Esophagus (tissue), 2 donors: ENCODE results near the gene CREB5. TPM values are rescaled to one million over a fixed set of nuclear protein-coding genes. Genes with fewer than 3 reads are reported as not detected.

ENCODE experiments used
- H3K27ac ChIP-seq, 2 donors: one replicate each; pipeline ENCODE4 v1.5.1; 2013; ENCODE audit warnings: low read depth in 2 of 2, mild to moderate bottlenecking in 2 of 2, inconsistent platforms in 1 of 2, low read length in 1 of 2, moderate library complexity in 1 of 2
- H3K27me3 ChIP-seq, 2 donors: one replicate each; pipeline ENCODE4 v1.6.1; 2013; ENCODE audit warnings: low read length in 2 of 2, control low read depth in 1 of 2, mild to moderate bottlenecking in 1 of 2; ENCODE audit not compliant: insufficient read depth in 2 of 2, control insufficient read depth in 1 of 2
- H3K36me3 ChIP-seq, 2 donors: one replicate each; pipeline ENCODE4 v1.6.1; 2013; ENCODE audit warnings: low read length in 1 of 2; ENCODE audit not compliant: control insufficient read depth in 2 of 2, insufficient read depth in 2 of 2
- H3K4me1 ChIP-seq, 2 donors: one replicate each; pipeline ENCODE4 v1.6.1; 2013; ENCODE audit warnings: low read length in 1 of 2; ENCODE audit not compliant: control insufficient read depth in 2 of 2, insufficient read depth in 2 of 2
- H3K4me3 ChIP-seq, 2 donors: one replicate each; pipeline ENCODE4 v1.5.1; 2013; ENCODE audit warnings: low read length in 2 of 2, mild to moderate bottlenecking in 2 of 2, low read depth in 1 of 2, moderate library complexity in 1 of 2
- H3K9me3 ChIP-seq, 2 donors: one replicate each; pipeline ENCODE4 v1.6.1; 2013; ENCODE audit warnings: mild to moderate bottlenecking in 2 of 2, low read depth in 1 of 2, low read length in 1 of 2, moderate library complexity in 1 of 2; ENCODE audit not compliant: control insufficient read depth in 2 of 2, insufficient read depth in 1 of 2
- WGBS, 2 donors: extraction: QIAGEN DNeasy Blood & Tissue Kit; methylation state at CpG; one replicate each; pipeline ENCODE4 v1.1.7; 2013; 5-methylcytosine and 5-hydroxymethylcytosine counted together
- polyA plus RNA-seq, 2 donors: library from polyadenylated mRNA; stranded (reverse); fragments of 200-250 nt; gene quantifications; one replicate each; pipeline ENCODE4 v1.2.3, GENCODE V29; 2013
- donor health status: healthy with polysubstance abuse.
- donor health status: Bipolar disorder and iron deficiency.

Gene CREB5
- polyA plus RNA-seq, 2 donors, result 0.67 to 1.2 TPM

- no peak overlapping the region for H3K4me3 ChIP-seq
- H3K27ac ChIP-seq, result no peak overlapping the region
- no peaks in the 10 kb centered on the region for H3K36me3 ChIP-seq
- no peaks in the 10 kb centered on the region for H3K27me3 ChIP-seq
- no peaks in the 10 kb centered on the region for H3K9me3 ChIP-seq
- H3K4me1 ChIP-seq, result no peaks in the 10 kb centered on the region
- WGBS, 2 donors, result 82 to 84% methylated on average over 9 of the region's 9 CpGs
Measured at GRCh38 chr7:28512668-28513440, 100.5 kb downstream of the CREB5 start.

DNA sequence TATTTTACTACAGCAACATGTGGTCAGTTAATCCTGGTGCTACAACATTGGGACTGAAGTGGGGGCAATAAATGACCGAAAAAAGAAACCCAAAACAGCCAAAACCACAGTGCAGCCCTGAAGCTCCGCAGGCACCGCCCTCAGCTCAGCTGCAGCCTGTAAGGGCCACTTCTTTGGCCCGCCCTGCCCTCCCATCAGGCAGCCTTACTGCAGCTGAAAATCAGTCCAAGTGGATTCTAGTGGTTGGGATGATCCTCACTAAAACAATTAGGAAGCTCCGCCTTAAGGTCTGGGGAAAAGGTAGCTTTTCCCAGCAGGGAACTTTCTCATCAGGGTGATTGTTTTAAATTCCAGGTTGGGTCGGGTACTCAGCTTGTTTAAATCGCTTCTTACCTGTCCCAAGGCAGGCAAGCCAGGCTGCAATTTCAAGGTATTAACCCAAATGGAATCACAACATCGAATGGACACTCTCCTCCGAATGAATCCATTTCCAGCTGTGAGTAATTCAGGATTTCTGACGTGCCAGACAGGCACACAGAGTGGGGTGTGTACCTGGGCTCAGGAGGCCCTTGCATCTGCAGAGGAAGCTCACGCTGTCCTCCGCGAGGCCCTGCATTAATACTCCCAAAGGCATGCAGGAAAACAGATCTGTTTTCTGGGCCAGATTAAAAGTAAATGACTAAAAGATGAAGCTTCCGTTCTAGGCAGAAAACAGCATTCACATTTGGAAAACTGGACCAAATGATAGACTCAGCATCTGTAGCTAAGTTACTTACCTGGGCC is 104.3 kb downstream of the CREB5 start:
- H3K27me3 ChIP-seq, result no peaks in the 10 kb centered on the region
- WGBS, 2 donors, result 73 to 80% methylated on average over 14 of the region's 14 CpGs
- H3K36me3 ChIP-seq, result no peaks in the 10 kb centered on the region
- H3K9me3 ChIP-seq, result no peaks in the 10 kb centered on the region
- no peak overlapping the region for H3K27ac ChIP-seq
- no peak overlapping the region for H3K4me3 ChIP-seq
- H3K4me1 ChIP-seq, result no peaks in the 10 kb centered on the region

GRCh38 chr7:28517206-28517605 is 104.9 kb downstream of the CREB5 start:
- Histone ChIP-seq H3K36me3 (no peaks in the 10 kb centered on the region), H3K9me3 (no peaks in the 10 kb centered on the region), H3K4me1 (no peaks in the 10 kb centered on the region), H3K4me3 (no peak overlapping the region), H3K27me3 (no peaks in the 10 kb centered on the region), H3K27ac (no peak overlapping the region)
- WGBS, 2 donors, result 80 to 93% methylated on average over 5 of the region's 5 CpGs

GRCh38 chr7:28517606-28518005 is 105.3 kb downstream of the CREB5 start:
- no peak overlapping the region for H3K4me3 ChIP-seq
- no peaks in the 10 kb centered on the region for H3K9me3 ChIP-seq
- H3K27me3 ChIP-seq, result no peaks in the 10 kb centered on the region
- H3K4me1 ChIP-seq, result no peaks in the 10 kb centered on the region
- WGBS, 2 donors, result 90 to 92% methylated on average over 7 of the region's 7 CpGs
- H3K36me3 ChIP-seq, result no peaks in the 10 kb centered on the region
- H3K27ac ChIP-seq, result no peak overlapping the region

DNA sequence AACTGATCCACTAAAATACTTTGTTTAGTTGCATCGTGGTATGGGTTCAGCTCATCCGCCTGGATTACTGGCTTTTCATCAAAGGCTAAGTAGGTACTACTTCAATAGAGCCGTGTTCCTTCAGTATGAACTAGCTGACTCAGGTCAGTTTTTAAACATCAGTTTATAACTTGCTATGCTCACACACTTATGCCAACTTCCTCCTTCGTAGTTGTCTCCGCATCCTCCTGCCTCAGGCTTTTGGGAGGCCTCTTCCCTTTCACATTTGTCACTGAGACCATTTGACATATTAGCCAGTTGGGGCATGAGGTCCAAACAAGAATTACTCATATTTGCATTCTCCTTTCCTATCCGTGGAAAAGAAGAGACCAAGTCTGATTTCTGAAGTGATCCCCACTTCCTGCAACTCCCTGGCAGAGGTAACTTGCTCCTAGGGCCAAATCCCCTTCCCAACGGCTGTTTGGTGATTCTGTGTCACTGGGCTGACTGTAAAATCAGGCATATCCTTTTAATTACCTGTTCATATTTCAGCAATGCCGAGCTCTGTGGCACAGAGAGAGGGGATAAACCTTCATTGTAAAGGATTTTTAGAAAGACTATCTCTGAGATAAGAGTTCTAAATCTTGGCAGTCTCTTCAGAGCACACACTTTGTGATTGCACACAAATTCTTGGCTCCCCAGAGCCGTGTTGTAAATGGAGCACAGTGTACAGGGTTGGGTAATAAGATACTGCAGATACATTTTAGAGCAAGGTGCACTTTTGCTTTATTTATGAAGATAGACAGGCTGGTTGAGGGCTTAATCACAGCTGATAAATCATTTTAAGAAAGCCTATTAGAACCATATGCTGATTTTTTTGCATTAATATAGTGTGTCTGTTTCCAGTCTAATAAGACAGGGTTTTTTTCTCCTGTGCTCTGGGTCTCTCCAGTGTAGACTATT is 108.0 kb downstream of the CREB5 start:
- Histone ChIP-seq H3K4me3 (no peak overlapping the region), H3K27me3 (no peaks in the 10 kb centered on the region), H3K9me3 (no peaks in the 10 kb centered on the region), H3K27ac (no peak overlapping the region), H3K4me1 (no peaks in the 10 kb centered on the region), H3K36me3 (no peaks in the 10 kb centered on the region)
- 33 to 38% methylated on average over 9 of the region's 9 CpGs for WGBS, 2 donors

DNA sequence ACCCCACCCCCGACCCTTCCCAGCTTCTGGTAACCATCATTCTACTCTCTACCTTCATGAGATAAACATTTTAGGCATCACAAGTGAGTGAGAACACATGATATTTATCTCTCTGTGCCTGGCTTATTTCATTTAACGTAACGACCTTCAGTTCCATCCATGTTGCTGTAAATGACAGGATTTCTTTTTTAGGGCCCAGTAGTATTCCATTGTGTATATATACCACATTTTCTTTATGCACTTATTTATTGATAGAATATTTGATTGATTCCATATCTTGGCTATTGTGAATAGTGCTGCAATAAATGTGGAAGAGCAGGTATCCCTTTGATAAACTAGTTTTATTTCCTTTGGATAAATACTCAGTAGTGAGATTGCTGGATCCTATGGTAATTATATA is 112.7 kb downstream of the CREB5 start:
- H3K27me3 ChIP-seq, result no peaks in the 10 kb centered on the region
- H3K4me1 ChIP-seq, result no peaks in the 10 kb centered on the region
- H3K27ac ChIP-seq, result no peak overlapping the region
- H3K36me3 ChIP-seq, result no peaks in the 10 kb centered on the region
- H3K9me3 ChIP-seq, result no peaks in the 10 kb centered on the region
- no peak overlapping the region for H3K4me3 ChIP-seq
- WGBS, 2 donors, result 59 to 73% methylated on average over 3 of the region's 3 CpGs

DNA sequence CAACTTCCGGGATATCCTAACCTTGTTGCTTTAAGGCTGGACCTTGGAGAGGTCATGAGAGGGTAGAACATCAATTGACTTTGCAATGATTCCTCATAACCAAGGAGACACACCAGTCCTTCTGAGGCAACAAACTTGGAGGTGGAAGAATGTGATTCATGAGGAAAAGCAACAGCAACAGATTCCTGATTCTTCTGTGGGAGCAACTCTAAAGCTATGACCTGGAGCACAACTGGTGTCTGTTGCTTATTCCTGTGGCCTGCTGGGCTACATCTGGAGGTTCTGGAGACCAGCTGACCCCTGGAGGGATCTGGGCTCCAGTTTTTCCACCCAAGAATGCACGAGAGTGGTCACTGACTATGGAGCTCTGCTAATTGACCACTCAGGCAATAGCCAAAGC is 116.6 kb downstream of the CREB5 start:
- Histone ChIP-seq H3K36me3 (no peaks in the 10 kb centered on the region), H3K4me1 (peaks cover 0 to 2% of the 10 kb centered on the region in 2 donors), H3K27ac (peak overlapping the region in 1 of 2 donors; percentile 9), H3K9me3 (no peaks in the 10 kb centered on the region), H3K27me3 (no peaks in the 10 kb centered on the region), H3K4me3 (no peak overlapping the region)
- 77 to 85% methylated on average over 2 of the region's 2 CpGs for WGBS, 2 donors

DNA sequence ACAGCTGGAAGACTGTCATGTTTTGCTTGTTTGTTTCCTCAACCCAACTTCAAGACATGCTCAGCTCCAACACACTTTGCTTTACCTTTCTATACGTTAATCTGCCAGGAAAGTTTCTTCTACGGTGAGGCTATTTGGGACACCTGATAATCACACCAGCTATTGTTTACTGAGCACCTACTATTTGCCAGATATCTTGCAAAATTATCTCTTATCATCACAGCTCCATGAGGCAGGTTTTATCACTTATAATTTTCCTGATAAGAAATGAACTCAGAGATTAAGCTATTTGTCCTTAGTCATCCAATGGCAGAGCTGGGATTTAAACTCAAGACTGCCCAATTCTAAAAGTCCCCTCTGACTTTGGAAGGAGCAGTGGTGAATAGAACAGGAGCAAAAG is 117.4 kb downstream of the CREB5 start:
- Histone ChIP-seq H3K4me1 (peaks cover 2% of the 10 kb centered on the region in 2 donors), H3K36me3 (no peaks in the 10 kb centered on the region), H3K27ac (no peak overlapping the region), H3K9me3 (no peaks in the 10 kb centered on the region), H3K4me3 (no peak overlapping the region), H3K27me3 (no peaks in the 10 kb centered on the region)
- WGBS, 2 donors, result 59 to 90% methylated on average over 2 of the region's 2 CpGs

GRCh38 chr7:28530175-28530802 is 118.0 kb downstream of the CREB5 start:
- 64 to 74% methylated on average over 12 of the region's 12 CpGs for WGBS, 2 donors
- H3K9me3 ChIP-seq, result no peaks in the 10 kb centered on the region

More at GRCh38 chr7:28530175-28530802, 118.0 kb downstream of the CREB5 start:
- no peak overlapping the region for H3K4me3 ChIP-seq
- peaks cover 2% of the 10 kb centered on the region in 2 donors for H3K4me1 ChIP-seq
- no peak overlapping the region for H3K27ac ChIP-seq
- no peaks in the 10 kb centered on the region for H3K27me3 ChIP-seq
- H3K36me3 ChIP-seq, result no peaks in the 10 kb centered on the region
